Measurements from ENCODE around the gene CAMTA1. TPM values are rescaled to one million over a fixed set of nuclear protein-coding genes. Genes with fewer than 3 reads are reported as not detected.
A peak's percentile ranks its signal among the peaks of the same experiment; 100 is the strongest.

CAMTA1 gene
- total RNA-seq, 6 experiments from 2014 or later: 78.1 to 96.6 (median 86.1) TPM

GRCh38 chr1:7196036-7196911, 411.0 kb downstream of the CAMTA1 start:
- no peak overlapping the region for H3K27ac Mint-ChIP-seq
- peaks cover 44% of the 10 kb centered on the region for H3K27me3 Mint-ChIP-seq (ENCODE audit: insufficient read depth)
- TF ChIP-seq, protein P1, sequence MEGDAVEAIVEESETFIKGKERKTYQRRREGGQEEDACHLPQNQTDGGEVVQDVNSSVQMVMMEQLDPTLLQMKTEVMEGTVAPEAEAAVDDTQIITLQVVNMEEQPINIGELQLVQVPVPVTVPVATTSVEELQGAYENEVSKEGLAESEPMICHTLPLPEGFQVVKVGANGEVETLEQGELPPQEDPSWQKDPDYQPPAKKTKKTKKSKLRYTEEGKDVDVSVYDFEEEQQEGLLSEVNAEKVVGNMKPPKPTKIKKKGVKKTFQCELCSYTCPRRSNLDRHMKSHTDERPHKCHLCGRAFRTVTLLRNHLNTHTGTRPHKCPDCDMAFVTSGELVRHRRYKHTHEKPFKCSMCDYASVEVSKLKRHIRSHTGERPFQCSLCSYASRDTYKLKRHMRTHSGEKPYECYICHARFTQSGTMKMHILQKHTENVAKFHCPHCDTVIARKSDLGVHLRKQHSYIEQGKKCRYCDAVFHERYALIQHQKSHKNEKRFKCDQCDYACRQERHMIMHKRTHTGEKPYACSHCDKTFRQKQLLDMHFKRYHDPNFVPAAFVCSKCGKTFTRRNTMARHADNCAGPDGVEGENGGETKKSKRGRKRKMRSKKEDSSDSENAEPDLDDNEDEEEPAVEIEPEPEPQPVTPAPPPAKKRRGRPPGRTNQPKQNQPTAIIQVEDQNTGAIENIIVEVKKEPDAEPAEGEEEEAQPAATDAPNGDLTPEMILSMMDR (IDR thresholded peaks at IDR 0.05): no peak
- H3K4me1 Mint-ChIP-seq (ENCODE audit: low read depth): no peaks in the 10 kb centered on the region
- H3K4me3 Mint-ChIP-seq: no peak overlapping the region
- H3K9me3 Mint-ChIP-seq: no peaks in the 10 kb centered on the region
- DNase-seq: no peak
- H3K36me3 Mint-ChIP-seq (ENCODE audit: low read depth): no peaks in the 10 kb centered on the region

DNA sequence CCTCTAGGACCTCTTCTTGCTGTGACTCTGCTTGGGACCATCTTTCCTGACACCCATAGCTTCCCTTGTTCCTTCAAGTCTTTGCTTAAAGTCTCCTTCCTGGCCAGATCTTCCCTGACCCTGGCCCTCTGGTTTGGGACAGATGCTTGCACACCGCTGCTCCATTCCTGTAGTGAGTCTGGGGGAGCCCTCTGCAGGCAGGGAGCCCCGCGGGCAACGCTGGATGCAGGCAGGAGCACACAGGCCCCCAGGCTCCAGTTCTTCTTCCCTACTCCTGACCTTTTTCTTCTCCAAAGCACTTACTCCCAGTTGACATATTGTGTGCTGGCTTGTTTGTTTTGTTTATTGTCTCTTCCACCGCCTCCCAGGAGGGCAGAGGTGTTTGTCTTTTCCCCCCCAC, 413.4 kb downstream of the CAMTA1 start:
- DNase-seq: no peak
- no peak overlapping the region for H3K27ac Mint-ChIP-seq
- no peak overlapping the region for H3K4me3 Mint-ChIP-seq
- no peaks in the 10 kb centered on the region for H3K4me1 Mint-ChIP-seq (ENCODE audit: low read depth)
- TF ChIP-seq, protein P1 (IDR thresholded peaks at IDR 0.05): no peak
- H3K27me3 Mint-ChIP-seq (ENCODE audit: insufficient read depth): peaks cover 31% of the 10 kb centered on the region
- H3K36me3 Mint-ChIP-seq (ENCODE audit: low read depth): no peaks in the 10 kb centered on the region
- peaks cover 7% of the 10 kb centered on the region; the same call in 1 of the 2 replicates for H3K9me3 Mint-ChIP-seq

GRCh38 chr1:7199077-7199779, 414.0 kb downstream of the CAMTA1 start:
- no peak for DNase-seq
- H3K4me1 Mint-ChIP-seq (ENCODE audit: low read depth): no peaks in the 10 kb centered on the region
- no peak overlapping the region for H3K4me3 Mint-ChIP-seq
- H3K9me3 Mint-ChIP-seq: peaks cover 7% of the 10 kb centered on the region; the same call in 1 of the 2 replicates
- TF ChIP-seq, protein P1 (IDR thresholded peaks at IDR 0.05): no peak
- H3K27ac Mint-ChIP-seq: no peak overlapping the region
- H3K27me3 Mint-ChIP-seq (ENCODE audit: insufficient read depth): peaks cover 30% of the 10 kb centered on the region
- no peaks in the 10 kb centered on the region for H3K36me3 Mint-ChIP-seq (ENCODE audit: low read depth)

DNA sequence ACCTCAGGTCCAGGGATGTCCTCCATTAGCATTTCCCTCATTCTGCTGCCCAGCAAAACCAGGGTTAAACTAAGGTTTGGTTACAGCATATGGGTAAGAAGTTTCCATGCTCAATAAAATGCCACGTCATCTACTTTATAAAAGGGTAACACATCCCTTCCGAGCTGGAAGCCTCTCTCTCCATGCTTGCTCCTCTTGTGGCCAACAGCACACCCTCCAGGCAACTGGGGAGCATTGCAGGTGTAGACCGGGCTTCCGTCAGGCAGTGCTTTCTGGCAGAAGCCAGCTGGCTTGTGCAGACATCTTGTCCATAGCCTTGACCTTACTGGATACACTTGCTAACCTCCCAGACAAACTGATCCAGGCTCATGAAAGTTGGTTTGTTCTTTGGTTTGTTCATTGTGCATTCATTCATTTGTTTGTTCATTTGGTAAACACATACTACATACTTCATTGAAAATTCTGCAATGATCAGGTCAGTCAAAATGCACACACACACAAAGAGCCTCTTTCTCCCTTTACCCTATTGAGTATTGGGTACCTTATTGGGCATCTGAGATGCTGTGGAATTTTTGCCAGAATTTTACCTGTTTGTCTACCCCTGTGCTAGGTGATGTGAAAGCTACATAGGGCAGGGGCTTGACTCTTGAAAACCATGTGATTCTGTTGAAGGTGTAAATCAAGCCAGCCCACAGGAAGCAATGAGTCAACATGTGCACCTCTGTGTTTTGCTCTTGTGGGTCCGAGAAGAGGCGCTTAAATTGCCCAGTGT, 422.8 kb downstream of the CAMTA1 start:
- Mint-ChIP-seq H3K27me3 (ENCODE audit: insufficient read depth) (peaks cover 7% of the 10 kb centered on the region), H3K27ac (no peak overlapping the region; the same call in 1 of the 2 replicates), H3K4me3 (no peak overlapping the region; the same call in 1 of the 2 replicates), H3K9me3 (peaks cover 5% of the 10 kb centered on the region; the same call in 1 of the 2 replicates), H3K4me1 (ENCODE audit: low read depth) (peaks cover 18% of the 10 kb centered on the region), H3K36me3 (ENCODE audit: low read depth) (no peaks in the 10 kb centered on the region)
- DNase-seq: peak; percentile 74
- TF ChIP-seq, protein P1 (IDR thresholded peaks at IDR 0.05): peak; percentile 86

- peaks cover 7% of the 10 kb centered on the region for H3K27me3 Mint-ChIP-seq (ENCODE audit: insufficient read depth)
- TF ChIP-seq, protein P1 (IDR thresholded peaks at IDR 0.05): no peak
- no peak overlapping the region for H3K27ac Mint-ChIP-seq
- no peaks in the 10 kb centered on the region for H3K9me3 Mint-ChIP-seq
- H3K4me3 Mint-ChIP-seq: no peak overlapping the region
- peaks cover 18% of the 10 kb centered on the region for H3K4me1 Mint-ChIP-seq (ENCODE audit: low read depth)
- DNase-seq: no peak
- no peaks in the 10 kb centered on the region for H3K36me3 Mint-ChIP-seq (ENCODE audit: low read depth)
Observed at GRCh38 chr1:7208647-7209180, 423.5 kb downstream of the CAMTA1 start.
